ENCODE results near the gene ZNF207.
"Not testable (repeated sequence)": the region's sequence is repeated elsewhere in the genome, so short reads cannot be mapped to it uniquely, and the experiment has no call there.

ZNF207 gene

GRCh38 chr17:32335046-32335445, 14.9 kb upstream of the ZNF207 start:
- no peak for DNase-seq (ENCODE audit: extremely low read depth in 1 of 2, low read depth in 1 of 2)

GRCh38 chr17:32335687-32336086, 14.3 kb upstream of the ZNF207 start:
- no peak for DNase-seq (ENCODE audit: extremely low read depth in 1 of 2, low read depth in 1 of 2)

GRCh38 chr17:32341141-32341856, 8.7 kb upstream of the ZNF207 start:
- DNase-seq (ENCODE audit: extremely low read depth in 1 of 2, low read depth in 1 of 2), result peak in 1 of 2 donors; percentile 16

- peak; percentile 63 to 71 for DNase-seq (ENCODE audit: extremely low read depth in 1 of 2, low read depth in 1 of 2)
Observed at GRCh38 chr17:32341857-32342602, 7.9 kb upstream of the ZNF207 start, which contains the start of gene C17orf75. C17orf75 (minus strand) TSS chr17:32342173; CDS start chr17:32342139, 34 bp downstream.

GRCh38 chr17:32342603-32343325, 7.2 kb upstream of the ZNF207 start:
- DNase-seq (ENCODE audit: extremely low read depth in 1 of 2, low read depth in 1 of 2), result no peak

GRCh38 chr17:32345951-32346600, 3.9 kb upstream of the ZNF207 start:
- DNase-seq (ENCODE audit: extremely low read depth in 1 of 2, low read depth in 1 of 2), result no peak

GRCh38 chr17:32348483-32348800, 1.5 kb upstream of the ZNF207 start:
- DNase-seq (ENCODE audit: extremely low read depth in 1 of 2, low read depth in 1 of 2), result no peak

- no peak for DNase-seq (ENCODE audit: extremely low read depth in 1 of 2, low read depth in 1 of 2)
Observed at GRCh38 chr17:32349503-32349853, 479 bp upstream of the ZNF207 start.

- peak in 1 of 2 donors; percentile 23 for DNase-seq (ENCODE audit: extremely low read depth in 1 of 2, low read depth in 1 of 2)
Observed at GRCh38 chr17:32350666-32351418, 885 bp downstream of the ZNF207 start.

- DNase-seq (ENCODE audit: extremely low read depth in 1 of 2, low read depth in 1 of 2), result not testable (repeated sequence)
Observed at GRCh38 chr17:32352734-32353133, 2.8 kb downstream of the ZNF207 start.

GRCh38 chr17:32355649-32356377, 5.9 kb downstream of the ZNF207 start:
- no peak for DNase-seq (ENCODE audit: extremely low read depth in 1 of 2, low read depth in 1 of 2)

GRCh38 chr17:32356378-32356743, 6.4 kb downstream of the ZNF207 start:
- DNase-seq (ENCODE audit: extremely low read depth in 1 of 2, low read depth in 1 of 2), result no peak

GRCh38 chr17:32356750-32357149, 6.8 kb downstream of the ZNF207 start:
- DNase-seq (ENCODE audit: extremely low read depth in 1 of 2, low read depth in 1 of 2), result no peak

- no peak for DNase-seq (ENCODE audit: extremely low read depth in 1 of 2, low read depth in 1 of 2)
Observed at GRCh38 chr17:32357615-32358014, 7.7 kb downstream of the ZNF207 start.

GRCh38 chr17:32361270-32361669, 11.3 kb downstream of the ZNF207 start:
- no peak for DNase-seq (ENCODE audit: extremely low read depth in 1 of 2, low read depth in 1 of 2)

- no peak for DNase-seq (ENCODE audit: extremely low read depth in 1 of 2, low read depth in 1 of 2)
Observed at GRCh38 chr17:32370426-32370825, 20.5 kb downstream of the ZNF207 start.

GRCh38 chr17:32382526-32383223, 32.7 kb downstream of the ZNF207 start:
- DNase-seq (ENCODE audit: extremely low read depth in 1 of 2, low read depth in 1 of 2), result no peak

- no peak for DNase-seq (ENCODE audit: extremely low read depth in 1 of 2, low read depth in 1 of 2)
Observed at GRCh38 chr17:32383926-32384434, 34.0 kb downstream of the ZNF207 start.

- no peak for DNase-seq (ENCODE audit: extremely low read depth in 1 of 2, low read depth in 1 of 2)
Observed at GRCh38 chr17:32385121-32385520, 35.2 kb downstream of the ZNF207 start.

Data from stimulated activated CD8-positive, alpha-beta memory T cell treated with anti-CD3 and anti-CD28 coated beads, Interleukin-7, amount 100 ng/mL, for 48 hours (primary cell).